Naive thymus-derived CD8-positive, alpha-beta T cell (primary cell): ENCODE results near the gene SFTPB. TPM values are rescaled to one million over a fixed set of nuclear protein-coding genes. Genes with fewer than 3 reads are reported as not detected.
A peak's percentile ranks its signal among the peaks of the same experiment; 100 is the strongest.

Experiments used
- ATAC-seq, 2 donors: fragments of 150-1000 bp; cut with Tn5 transposase in 1 of 2; sonication (Bioruptor Pico), chemical (Tn5 transposase) in 1 of 2; 1 replicate in 1 of 2; 2 replicates in 1 of 2; pipeline ENCODE4 v1.10.0; 2021; ENCODE audit warnings: mild to moderate bottlenecking in 2 of 2, moderate library complexity in 2 of 2
- POLR2A ChIA-PET: fragments of 350-600 bp; sonication (Branson Sonifier 250); formaldehyde crosslinking; loops from one replicate; lab custom pipeline; 2021; ENCODE audit warnings: antibody characterized with exemption; lab: Charles Lee
- DNase-seq, 10 donors: peaks; one replicate each; pipeline versions ENCODE4 v3.0.0 to v3.0.0-alpha.2; 2020 to 2022
- H3K27ac Mint-ChIP-seq, 10 donors: one replicate each; pipeline ENCODE4 v1.8.0; 2020 to 2022; ENCODE audit warnings: mild to moderate bottlenecking in 10 of 10, mixed read lengths in 10 of 10, moderate library complexity in 4 of 10, inconsistent platforms in 1 of 10
- H3K27me3 Mint-ChIP-seq, 5 donors: one replicate each; pipeline ENCODE4 v1.8.0; 2021 to 2022; ENCODE audit warnings: mixed read lengths in 5 of 5
- H3K36me3 Mint-ChIP-seq, 3 donors: one replicate each; pipeline ENCODE4 v1.8.0; 2020 to 2022; ENCODE audit warnings: mixed read lengths in 3 of 3, mild to moderate bottlenecking in 2 of 3, inconsistent platforms in 1 of 3
- H3K4me1 Mint-ChIP-seq, 4 donors: one replicate each; pipeline ENCODE4 v1.8.0; 2021 to 2022; ENCODE audit warnings: mixed read lengths in 4 of 4
- H3K4me3 Mint-ChIP-seq, 10 donors: one replicate each; pipeline ENCODE4 v1.8.0; 2020 to 2022; ENCODE audit warnings: mild to moderate bottlenecking in 10 of 10, mixed read lengths in 10 of 10, moderate library complexity in 6 of 10, inconsistent platforms in 1 of 10
- H3K9me3 Mint-ChIP-seq, 9 donors: one replicate each; pipeline ENCODE4 v1.8.0; 2020 to 2022; ENCODE audit warnings: mixed read lengths in 9 of 9, mild to moderate bottlenecking in 3 of 9, inconsistent platforms in 1 of 9, moderate library complexity in 1 of 9
- polyA plus RNA-seq, 3 donors: library from polyadenylated mRNA; unstranded; fragments of 300-500 nt; fragmentation: Illumina TruSeq; gene quantifications; one replicate each; pipeline ENCODE4 v1.2.3, GENCODE V29; 2021
- total RNA-seq, 8 experiments: library from RNA in 2 of 8; stranded (reverse) in 2 of 8; gene quantifications; one replicate each; pipeline ENCODE4 v1.2.3 and lab custom pipeline; 2021 to 2026

SFTPB gene
- total and polyA plus RNA-seq, 5 experiments from 2014 or later = 0.06 TPM; not detected in 4

GRCh38 chr2:85698184-85698879 is 30.3 kb upstream of the SFTPB start:
- no peak for DNase-seq
- Mint-ChIP-seq H3K27ac (no peak overlapping the region), H3K36me3 (no peaks in the 10 kb centered on the region), H3K4me1 (peaks cover 0 to 27% (median 2%) of the 10 kb centered on the region in 4 donors), H3K27me3 (peaks cover 0 to 4% (median 0%) of the 10 kb centered on the region in 5 donors), H3K9me3 (no peaks in the 10 kb centered on the region), H3K4me3 (peak overlapping the region in 2 of 10 donors; percentile 52 to 71)
- POLR2A ChIA-PET = no interaction called here
- peak in 1 of 2 donors; percentile 20 for ATAC-seq

- Mint-ChIP-seq H3K27ac (peak overlapping the region in 1 of 10 donors; percentile 55), H3K36me3 (no peaks in the 10 kb centered on the region), H3K27me3 (peaks cover 0 to 4% (median 0%) of the 10 kb centered on the region in 5 donors), H3K4me1 (peaks cover 0 to 21% (median 2%) of the 10 kb centered on the region in 4 donors), H3K9me3 (no peaks in the 10 kb centered on the region), H3K4me3 (peak overlapping the region in 2 of 10 donors; percentile 6 to 22)
- POLR2A ChIA-PET = no interaction called here
- ATAC-seq (no peak), DNase-seq (no peak)
Observed at GRCh38 chr2:85697716-85698115, 29.7 kb upstream of the SFTPB start.

DNA sequence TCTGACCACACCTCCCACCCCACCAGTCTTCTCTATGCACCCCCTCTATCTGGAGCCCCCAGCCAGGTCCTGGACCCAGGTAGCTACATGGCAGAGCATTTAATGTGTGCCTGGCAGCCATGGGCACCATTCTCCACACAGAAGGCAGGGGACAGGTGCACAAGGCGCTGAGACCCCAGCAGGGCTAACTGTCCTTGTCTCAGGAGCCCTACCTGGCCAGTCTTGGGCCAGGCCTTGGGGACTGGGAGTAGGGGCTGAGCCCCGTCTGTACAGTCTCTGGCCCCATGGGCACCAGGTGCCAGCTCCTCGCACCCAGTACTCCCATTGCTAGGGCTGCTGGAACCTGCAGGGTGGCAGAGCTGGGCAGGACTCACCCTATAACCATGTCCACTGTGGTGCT is 29.1 kb upstream of the SFTPB start:
- no peak for DNase-seq
- no peaks in the 10 kb centered on the region for H3K36me3 Mint-ChIP-seq
- H3K4me1 Mint-ChIP-seq = peaks cover 0 to 17% (median 2%) of the 10 kb centered on the region in 4 donors
- POLR2A ChIA-PET = no interaction called here
- ATAC-seq = no peak
- H3K9me3 Mint-ChIP-seq = no peaks in the 10 kb centered on the region
- H3K27me3 Mint-ChIP-seq = peaks cover 0 to 4% (median 0%) of the 10 kb centered on the region in 5 donors
- H3K4me3 Mint-ChIP-seq = peak overlapping the region in 2 of 10 donors; percentile 67 to 73
- peak overlapping the region in 1 of 10 donors; percentile 58 for H3K27ac Mint-ChIP-seq

DNA sequence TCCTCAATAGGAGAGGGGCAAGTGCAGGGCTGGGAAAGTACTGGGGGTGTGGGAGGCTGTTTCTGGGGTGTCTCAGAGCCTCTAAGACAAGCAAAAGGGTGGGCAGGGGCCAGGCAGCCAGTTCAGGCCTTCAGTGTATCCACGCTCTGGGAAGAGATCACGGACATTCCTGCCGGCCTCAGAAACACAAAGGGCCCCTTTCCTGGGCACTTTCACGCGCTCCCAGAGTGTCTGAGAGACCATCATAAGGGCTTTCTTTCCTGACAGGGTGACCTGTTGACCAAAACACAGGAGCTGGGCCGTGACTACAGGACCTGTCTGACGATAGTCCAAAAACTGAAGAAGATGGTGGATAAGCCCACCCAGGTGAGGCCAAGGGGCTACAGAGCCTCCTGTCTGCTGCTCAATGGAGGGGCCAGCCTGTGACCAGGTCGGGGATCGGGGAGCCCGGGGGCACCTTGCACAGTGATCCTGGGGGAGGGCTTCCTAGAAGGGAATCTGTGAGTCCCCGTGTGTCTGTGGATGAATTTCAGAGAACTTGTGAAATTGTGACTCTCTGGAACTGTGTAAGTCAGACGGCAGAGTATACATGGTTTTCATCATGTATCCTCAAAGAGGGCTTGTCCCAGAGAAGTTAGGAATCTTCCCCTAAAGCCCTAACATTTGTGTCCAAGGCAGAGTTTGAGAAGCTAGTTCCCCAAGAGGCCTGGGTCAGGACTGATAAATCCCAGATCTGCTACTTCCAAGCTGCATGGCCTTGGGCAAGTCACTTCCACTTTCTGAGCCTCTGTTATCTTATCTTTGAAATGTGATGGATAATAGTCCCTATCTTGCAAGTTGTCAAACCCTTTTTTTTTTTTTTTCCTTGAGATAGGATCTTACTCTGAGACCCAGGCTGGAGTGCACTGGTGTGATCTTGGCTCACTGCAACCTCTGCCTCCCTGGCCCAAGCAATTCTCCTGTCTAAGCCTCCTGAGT is 28.0 kb upstream of the SFTPB start:
- Mint-ChIP-seq H3K27me3 (peaks cover 0 to 4% (median 0%) of the 10 kb centered on the region in 5 donors), H3K27ac (peak overlapping the region in 1 of 10 donors; percentile 87), H3K4me1 (peaks cover 0 to 13% (median 2%) of the 10 kb centered on the region in 4 donors), H3K9me3 (no peaks in the 10 kb centered on the region), H3K4me3 (peak overlapping the region in 3 of 10 donors; percentile 33 to 73 (median 67)), H3K36me3 (no peaks in the 10 kb centered on the region)
- ATAC-seq (no peak), DNase-seq (no peak)
- POLR2A ChIA-PET = no interaction called here

DNA sequence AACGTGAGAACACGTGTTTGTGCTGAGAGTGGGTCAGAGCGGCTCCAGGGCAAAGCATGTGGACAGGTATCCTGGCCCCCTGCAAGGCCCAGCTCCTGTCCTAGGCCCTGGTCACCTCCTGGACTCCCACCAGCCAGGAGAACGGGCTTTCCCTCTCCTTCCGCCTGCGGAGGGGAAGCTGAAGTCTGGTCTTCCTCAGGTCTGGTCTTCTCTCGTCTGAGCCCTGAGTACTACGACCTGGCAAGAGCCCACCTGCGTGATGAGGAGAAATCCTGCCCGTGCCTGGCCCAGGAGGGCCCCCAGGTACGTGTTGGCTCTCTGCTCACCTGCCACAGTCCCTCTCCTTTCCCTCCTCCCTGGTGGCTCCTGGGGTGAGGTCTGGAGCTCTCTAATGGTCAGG is 27.1 kb upstream of the SFTPB start:
- POLR2A ChIA-PET = no interaction called here
- Mint-ChIP-seq H3K4me3 (peak overlapping the region in 3 of 10 donors; percentile 48 to 74 (median 73)), H3K36me3 (no peaks in the 10 kb centered on the region), H3K27me3 (peaks cover 0 to 4% (median 1%) of the 10 kb centered on the region in 5 donors), H3K27ac (peak overlapping the region in 2 of 10 donors; percentile 44 to 87), H3K9me3 (no peaks in the 10 kb centered on the region), H3K4me1 (peaks cover 0 to 11% (median 2%) of the 10 kb centered on the region in 4 donors)
- no peak for DNase-seq
- no peak for ATAC-seq

DNA sequence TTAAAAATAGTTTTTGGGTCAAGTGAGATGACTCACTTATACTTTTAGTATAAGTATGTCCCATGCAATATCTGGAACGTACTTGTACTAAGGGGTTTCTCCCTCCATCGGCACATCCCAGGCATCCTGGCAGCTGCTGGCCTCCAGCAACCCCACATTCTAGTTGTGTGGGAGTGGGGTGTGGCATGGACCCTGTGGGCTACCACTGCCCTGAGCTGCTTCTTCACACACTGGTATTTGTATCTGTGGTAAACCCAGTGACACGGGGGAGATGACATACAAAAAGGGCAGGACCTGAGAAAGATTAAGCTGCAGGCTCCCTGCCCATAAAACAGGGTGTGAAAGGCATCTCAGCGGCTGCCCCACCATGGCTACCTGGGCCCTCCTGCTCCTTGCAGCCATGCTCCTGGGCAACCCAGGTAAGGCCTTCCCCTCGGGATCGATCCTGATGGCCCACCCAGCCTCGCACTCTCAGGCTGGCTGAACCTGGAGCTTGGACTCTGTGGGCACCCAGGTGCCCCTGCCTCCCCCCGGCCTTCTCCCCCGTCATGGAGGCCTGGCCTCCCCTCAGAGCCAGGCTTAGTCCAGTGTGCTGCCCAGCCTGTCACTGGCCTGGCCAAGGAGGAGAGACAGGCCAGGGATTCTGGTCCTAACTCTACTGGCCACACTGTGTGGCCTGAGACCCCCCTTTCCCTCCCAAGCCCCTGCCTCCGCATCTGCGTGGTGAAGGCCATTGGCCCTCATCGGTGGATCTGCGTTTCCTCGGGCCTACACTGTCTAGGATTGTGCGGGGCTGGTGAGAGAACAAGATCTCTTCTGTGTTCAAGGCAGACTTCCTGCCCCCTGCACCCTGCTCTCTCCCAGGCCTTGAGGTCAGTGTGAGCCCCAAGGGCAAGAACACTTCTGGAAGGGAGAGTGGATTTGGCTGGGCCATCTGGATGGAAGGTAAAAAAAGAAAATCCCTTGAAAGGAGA is 26.3 kb upstream of the SFTPB start, which contains the start of gene GNLY:
Gene GNLY, plus strand, starts transcription at position 307 of the 974 bp plus-strand sequence. Its CDS starts 61 bp downstream, at position 368.
- H3K27me3 Mint-ChIP-seq = peaks cover 0 to 4% (median 2%) of the 10 kb centered on the region in 5 donors
- H3K4me1 Mint-ChIP-seq = peaks cover 0 to 11% (median 2%) of the 10 kb centered on the region in 4 donors
- H3K4me3 Mint-ChIP-seq = peak within 1 kb of the TSS in 3 of 10 donors; percentile 48 to 75 (median 73)
- DNase-seq (no peak), ATAC-seq (no peak)
- H3K27ac Mint-ChIP-seq = peak within 1 kb of the TSS in 3 of 10 donors; percentile 44 to 87 (median 56)
- H3K36me3 Mint-ChIP-seq = no peaks in the 10 kb centered on the region
- POLR2A ChIA-PET = no interaction called here
- no peaks in the 10 kb centered on the region for H3K9me3 Mint-ChIP-seq

GRCh38 chr2:85692039-85692645 is 24.1 kb upstream of the SFTPB start:
- Mint-ChIP-seq H3K9me3 (peaks cover 0 to 1% (median 0%) of the 10 kb centered on the region in 9 donors), H3K36me3 (no peaks in the 10 kb centered on the region), H3K27me3 (peaks cover 0 to 4% (median 2%) of the 10 kb centered on the region in 5 donors), H3K4me1 (peaks cover 0 to 9% (median 0%) of the 10 kb centered on the region in 4 donors), H3K27ac (peak overlapping the region in 1 of 10 donors; percentile 75), H3K4me3 (peak overlapping the region in 1 of 10 donors; percentile 5)
- ATAC-seq (no peak), DNase-seq (no peak)
- POLR2A ChIA-PET = no interaction called here

GRCh38 chr2:85690932-85691331 is 22.9 kb upstream of the SFTPB start:
- POLR2A ChIA-PET = interaction anchor here (0.6 kb wide), 1 partner anchor 73 kb away, joined by 4 read pairs; no protein-coding TSS in a partner anchor
- H3K27me3 Mint-ChIP-seq = peaks cover 0 to 4% (median 2%) of the 10 kb centered on the region in 5 donors
- H3K4me3 Mint-ChIP-seq = no peak overlapping the region
- H3K36me3 Mint-ChIP-seq = no peaks in the 10 kb centered on the region
- DNase-seq = no peak
- H3K9me3 Mint-ChIP-seq = peaks cover 0 to 1% (median 0%) of the 10 kb centered on the region in 9 donors
- ATAC-seq = no peak
- H3K4me1 Mint-ChIP-seq = peaks cover 0 to 9% (median 0%) of the 10 kb centered on the region in 4 donors
- H3K27ac Mint-ChIP-seq = no peak overlapping the region

DNA sequence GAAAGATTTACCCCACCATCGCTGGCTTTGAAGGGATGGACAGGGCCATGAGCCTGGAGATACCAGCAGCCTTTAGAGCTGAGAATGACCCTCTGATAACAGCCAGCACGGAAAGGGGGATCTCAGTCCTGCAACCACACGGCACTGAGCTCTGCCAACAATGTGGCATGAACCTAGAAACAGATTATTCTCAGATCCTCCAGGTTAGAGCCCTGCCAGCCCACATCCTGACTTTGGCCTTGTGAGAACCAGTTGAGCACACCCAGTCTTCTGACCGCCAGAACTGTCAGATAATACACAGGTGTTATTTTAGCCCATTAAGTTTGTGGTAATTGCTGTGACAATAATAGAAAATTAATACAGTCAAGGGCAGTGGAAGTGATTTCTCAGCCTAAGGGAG is 16.8 kb upstream of the SFTPB start:
- ATAC-seq = no peak
- POLR2A ChIA-PET = no interaction called here

GRCh38 chr2:85684380-85684779 is 16.4 kb upstream of the SFTPB start:
- Mint-ChIP-seq H3K27me3 (peaks cover 0 to 3% (median 1%) of the 10 kb centered on the region in 5 donors), H3K4me3 (no peak overlapping the region), H3K27ac (no peak overlapping the region), H3K9me3 (peaks cover 0 to 1% (median 0%) of the 10 kb centered on the region in 9 donors), H3K4me1 (peaks cover 0 to 14% (median 0%) of the 10 kb centered on the region in 4 donors), H3K36me3 (no peaks in the 10 kb centered on the region)
- no peak for DNase-seq
- ATAC-seq = no peak
- POLR2A ChIA-PET = no interaction called here

More for the DNA sequence above, 16.8 kb upstream of the SFTPB start:
- Mint-ChIP-seq H3K4me3 (no peak overlapping the region), H3K4me1 (peaks cover 0 to 13% (median 0%) of the 10 kb centered on the region in 4 donors), H3K27ac (no peak overlapping the region), H3K36me3 (no peaks in the 10 kb centered on the region), H3K27me3 (peaks cover 0 to 3% (median 1%) of the 10 kb centered on the region in 5 donors), H3K9me3 (peaks cover 0 to 1% (median 0%) of the 10 kb centered on the region in 9 donors)
- no peak for DNase-seq

GRCh38 chr2:85682378-85682777 is 14.4 kb upstream of the SFTPB start:
- Mint-ChIP-seq H3K36me3 (no peaks in the 10 kb centered on the region), H3K4me1 (peaks cover 0 to 21% (median 4%) of the 10 kb centered on the region in 4 donors), H3K27ac (no peak overlapping the region), H3K27me3 (peaks cover 0 to 3% (median 0%) of the 10 kb centered on the region in 5 donors), H3K4me3 (no peak overlapping the region), H3K9me3 (no peaks in the 10 kb centered on the region)
- POLR2A ChIA-PET = no interaction called here
- ATAC-seq = no peak
- DNase-seq = peak in 1 of 10 donors; percentile 45
